Measurements from ENCODE around the gene ZFHX3. TPM values are rescaled to one million over a fixed set of nuclear protein-coding genes. Genes with fewer than 3 reads are reported as not detected.

ZFHX3 gene
- total and polyA plus RNA-seq, 9 of the 15 experiments (the other 6 are each of a cell fraction or from before 2014, with no cell fraction given): 0.01 to 0.23 (median 0.06) TPM; not detected in 4

DNA sequence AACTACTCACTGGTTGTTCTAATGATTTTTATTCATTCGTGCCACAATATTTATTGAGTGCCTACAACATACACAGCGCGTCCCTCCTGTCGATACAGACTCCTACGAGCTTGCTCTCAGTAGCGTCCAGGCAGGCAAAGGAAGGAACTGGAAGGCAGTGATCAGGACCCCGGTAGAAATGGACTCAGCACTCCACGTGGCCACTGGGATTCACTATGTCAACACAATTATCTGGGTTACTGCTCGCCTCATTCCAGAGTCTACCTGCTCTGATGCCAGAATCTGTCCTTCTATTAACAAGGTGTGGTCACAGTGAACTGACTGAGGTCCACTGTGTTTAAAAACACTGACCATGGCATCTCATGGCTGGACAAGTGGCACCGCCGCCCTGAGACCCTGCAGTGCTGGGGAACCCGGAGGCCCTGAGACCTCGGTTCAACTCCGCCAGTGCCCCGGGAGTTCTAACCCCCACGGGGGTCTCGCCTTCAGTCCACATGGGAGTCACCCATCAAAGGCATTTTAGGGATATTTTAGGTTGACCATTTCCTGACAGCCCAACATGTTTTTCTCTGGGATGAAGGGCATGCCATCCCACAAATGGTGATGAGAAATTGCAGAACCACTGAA, 71.4 kb downstream of the ZFHX3 start:
- Histone ChIP-seq H3K4me2 (ENCODE audit: insufficient read depth, low read length) (no peak overlapping the region), H2AFZ (ENCODE audit: low read depth, low read length) (no peak overlapping the region)
- BruUV-seq (replicated peaks): no TSS peak

More for the DNA sequence above, 71.4 kb downstream of the ZFHX3 start:
- no peaks in the 10 kb centered on the region for H3K4me1 ChIP-seq (replicated peaks in 1 of 2; ENCODE audit: control insufficient read depth in 2 of 2, insufficient read depth in 2 of 2, low read length in 2 of 2)
- H3K9me3 ChIP-seq (replicated peaks; ENCODE audit: control insufficient read depth, insufficient read depth, low read depth, low read length): no peaks in the 10 kb centered on the region
- no peaks in the 10 kb centered on the region for H3K79me2 ChIP-seq (ENCODE audit: control insufficient read depth, insufficient read depth, low read length)
- peaks cover 11 to 33% of the 10 kb centered on the region in 2 experiments; a peak in 4 of 5 replicates for H3K27me3 ChIP-seq (ENCODE audit: control insufficient read depth in 2 of 2, insufficient read depth in 2 of 2, low read length in 2 of 2)
- POLR2A ChIA-PET: no interaction called here
- H3K4me3 ChIP-seq: no peak overlapping the region
- no peak for TF ChIP-seq TAF9B (IDR thresholded peaks at IDR 0.05; ENCODE audit: partially characterized antibody)
- no peak for TF ChIP-seq ZNF695 (CRISPR knock-in tag; IDR thresholded peaks at IDR 0.05)
- TF ChIP-seq, protein P1, sequence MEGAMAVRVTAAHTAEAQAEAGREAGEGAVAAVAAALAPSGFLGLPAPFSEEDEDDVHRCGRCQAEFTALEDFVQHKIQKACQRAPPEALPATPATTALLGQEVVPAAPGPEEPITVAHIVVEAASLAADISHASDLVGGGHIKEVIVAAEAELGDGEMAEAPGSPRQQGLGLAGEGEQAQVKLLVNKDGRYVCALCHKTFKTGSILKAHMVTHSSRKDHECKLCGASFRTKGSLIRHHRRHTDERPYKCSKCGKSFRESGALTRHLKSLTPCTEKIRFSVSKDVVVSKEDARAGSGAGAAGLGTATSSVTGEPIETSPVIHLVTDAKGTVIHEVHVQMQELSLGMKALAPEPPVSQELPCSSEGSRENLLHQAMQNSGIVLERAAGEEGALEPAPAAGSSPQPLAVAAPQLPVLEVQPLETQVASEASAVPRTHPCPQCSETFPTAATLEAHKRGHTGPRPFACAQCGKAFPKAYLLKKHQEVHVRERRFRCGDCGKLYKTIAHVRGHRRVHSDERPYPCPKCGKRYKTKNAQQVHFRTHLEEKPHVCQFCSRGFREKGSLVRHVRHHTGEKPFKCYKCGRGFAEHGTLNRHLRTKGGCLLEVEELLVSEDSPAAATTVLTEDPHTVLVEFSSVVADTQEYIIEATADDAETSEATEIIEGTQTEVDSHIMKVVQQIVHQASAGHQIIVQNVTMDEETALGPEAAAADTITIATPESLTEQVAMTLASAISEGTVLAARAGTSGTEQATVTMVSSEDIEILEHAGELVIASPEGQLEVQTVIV (CRISPR knock-in tag; IDR thresholded peaks at IDR 0.05; ENCODE audit: borderline replicate concordance): no peak
- TF ChIP-seq NR2C2 (CRISPR knock-in tag; IDR thresholded peaks at IDR 0.05): no peak
- TF ChIP-seq NR2C2 (tag; IDR thresholded peaks at IDR 0.05): no peak
- TF ChIP-seq CEBPG (CRISPR knock-in tag; IDR thresholded peaks at IDR 0.05): no peak
- TF ChIP-seq CEBPG (tag; conservative IDR thresholded peaks at IDR 0.05 in 1 of 2, IDR thresholded peaks at IDR 0.05 in 1 of 2): no peak
- TF ChIP-seq, protein P2, sequence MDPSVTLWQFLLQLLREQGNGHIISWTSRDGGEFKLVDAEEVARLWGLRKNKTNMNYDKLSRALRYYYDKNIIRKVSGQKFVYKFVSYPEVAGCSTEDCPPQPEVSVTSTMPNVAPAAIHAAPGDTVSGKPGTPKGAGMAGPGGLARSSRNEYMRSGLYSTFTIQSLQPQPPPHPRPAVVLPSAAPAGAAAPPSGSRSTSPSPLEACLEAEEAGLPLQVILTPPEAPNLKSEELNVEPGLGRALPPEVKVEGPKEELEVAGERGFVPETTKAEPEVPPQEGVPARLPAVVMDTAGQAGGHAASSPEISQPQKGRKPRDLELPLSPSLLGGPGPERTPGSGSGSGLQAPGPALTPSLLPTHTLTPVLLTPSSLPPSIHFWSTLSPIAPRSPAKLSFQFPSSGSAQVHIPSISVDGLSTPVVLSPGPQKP (CRISPR knock-in tag; IDR thresholded peaks at IDR 0.05): no peak
- TF ChIP-seq MYNN (IDR thresholded peaks at IDR 0.05): no peak
- TF ChIP-seq MYNN (CRISPR knock-in tag; IDR thresholded peaks at IDR 0.05): no peak
- TF ChIP-seq, protein P3, sequence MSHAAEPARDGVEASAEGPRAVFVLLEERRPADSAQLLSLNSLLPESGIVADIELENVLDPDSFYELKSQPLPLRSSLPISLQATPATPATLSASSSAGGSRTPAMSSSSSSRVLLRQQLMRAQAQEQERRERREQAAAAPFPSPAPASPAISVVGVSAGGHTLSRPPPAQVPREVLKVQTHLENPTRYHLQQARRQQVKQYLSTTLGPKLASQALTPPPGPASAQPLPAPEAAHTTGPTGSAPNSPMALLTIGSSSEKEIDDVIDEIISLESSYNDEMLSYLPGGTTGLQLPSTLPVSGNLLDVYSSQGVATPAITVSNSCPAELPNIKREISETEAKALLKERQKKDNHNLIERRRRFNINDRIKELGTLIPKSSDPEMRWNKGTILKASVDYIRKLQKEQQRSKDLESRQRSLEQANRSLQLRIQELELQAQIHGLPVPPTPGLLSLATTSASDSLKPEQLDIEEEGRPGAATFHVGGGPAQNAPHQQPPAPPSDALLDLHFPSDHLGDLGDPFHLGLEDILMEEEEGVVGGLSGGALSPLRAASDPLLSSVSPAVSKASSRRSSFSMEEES (CRISPR knock-in tag; IDR thresholded peaks at IDR 0.05): no peak
- TF ChIP-seq LARP7 (IDR thresholded peaks at IDR 0.05): no peak
- TF ChIP-seq MTA3 (IDR thresholded peaks at IDR 0.05; ENCODE audit: borderline replicate concordance): no peak
- TF ChIP-seq MCM5 (IDR thresholded peaks at IDR 0.05; ENCODE audit: low read depth): no peak
- in situ Hi-C loops (cut with MboI) (no loop called here), intact Hi-C loops (cut with micrococcal nuclease) (no loop called here)
- CTCF ChIA-PET (ENCODE audit: low intra/inter-chr PET ratio): no interaction called here
- H3K36me3 ChIP-seq (ENCODE audit: control insufficient read depth, insufficient read depth, low read length): no peaks in the 10 kb centered on the region
- ATAC-seq (no peak), DNase-seq (ENCODE audit: extremely low read depth in 1 of 4, low spot score in 3 of 4) (no peak), FAIRE-seq (no peak)
- H4K20me1 ChIP-seq (replicated peaks; ENCODE audit: control insufficient read depth, insufficient read depth, low read length): no peaks in the 10 kb centered on the region; the same call in 1 of the 2 replicates
- H3K27ac ChIP-seq (ENCODE audit: extremely low read depth, low read depth, low read length): no peak overlapping the region
- WGBS (ENCODE audit: insufficient coverage, low coverage, missing lambda C conversion rate): 2% methylated on average over 17 of the region's 17 CpGs
- H3K9ac ChIP-seq (ENCODE audit: insufficient read depth in 1 of 2, low read depth in 2 of 2, low read length in 2 of 2): no peak overlapping the region
- H3K9me1 ChIP-seq (ENCODE audit: control insufficient read depth, insufficient read depth, low read length): no peaks in the 10 kb centered on the region

Data from K562 (cell line).